ENCODE results near the gene SLC23A2. TPM values are rescaled to one million over a fixed set of nuclear protein-coding genes. Genes with fewer than 3 reads are reported as not detected.
"Not testable (repeated sequence)": the region's sequence is repeated elsewhere in the genome, so short reads cannot be mapped to it uniquely, and the experiment has no call there.

Gene SLC23A2
- total RNA-seq, 1 experiment from 2014 or later, result 14.6 TPM

GRCh38 chr20:5030348-5031205 is 29.3 kb upstream of the SLC23A2 start:
- no peaks in the 10 kb centered on the region for H3K9me3 ChIP-seq (ENCODE audit: control insufficient read depth, insufficient read depth, low read depth, low read length)
- H3K4me3 ChIP-seq (ENCODE audit: low read depth in 2 of 2, low read length in 2 of 2), result no peak overlapping the region
- intact Hi-C loops (cut with micrococcal nuclease; ENCODE audit: unreplicated experiment) (no loop called here), in situ Hi-C loops (cut with HindIII; ENCODE audit: low pct_unique_long_range_greater_than_20kb, low sequenced_read_pairs) (no loop called here)
- H3K27me3 ChIP-seq (ENCODE audit: control insufficient read depth, insufficient read depth, low read length), result no peaks in the 10 kb centered on the region
- no peaks in the 10 kb centered on the region for H3K4me1 ChIP-seq (ENCODE audit: control insufficient read depth, insufficient read depth, low read length)
- no peak overlapping the region for H3K27ac ChIP-seq (ENCODE audit: low read length)
- no TSS peak for BruUV-seq (replicated peaks)
- ATAC-seq, result no peak
- TF ChIP-seq TCF7L2 (IDR thresholded peaks at IDR 0.05; ENCODE audit: low read depth, low read length), result no peak
- no peak for TF ChIP-seq POLR2AphosphoS5 (IDR thresholded peaks at IDR 0.05; ENCODE audit: low read depth, low read length)
- no peak for TF ChIP-seq REST (IDR thresholded peaks at IDR 0.05; ENCODE audit: insufficient read depth in 1 of 2, low read depth in 2 of 2, low read length in 1 of 2)
- no peak for TF ChIP-seq CTCF (IDR thresholded peaks at IDR 0.05)
- TF ChIP-seq SIN3A (IDR thresholded peaks at IDR 0.05; ENCODE audit: borderline replicate concordance, insufficient read depth, low read depth, low read length), result no peak
- ChIA-PET POLR2A (no interaction called here), CTCF (no interaction called here)
- no peak for DNase-seq (ENCODE audit: low read depth, low spot score)
- H3K36me3 ChIP-seq (ENCODE audit: control insufficient read depth, insufficient read depth, low read length), result no peaks in the 10 kb centered on the region

- H3K27ac ChIP-seq (ENCODE audit: low read length); H3K9me3 ChIP-seq (ENCODE audit: control insufficient read depth, insufficient read depth, low read depth, low read length); BruUV-seq (replicated peaks); DNase-seq (ENCODE audit: low read depth, low spot score); H3K4me3 ChIP-seq (ENCODE audit: low read depth in 2 of 2, low read length in 2 of 2); in situ Hi-C loops (cut with HindIII; ENCODE audit: low pct_unique_long_range_greater_than_20kb, low sequenced_read_pairs); H3K36me3 ChIP-seq (ENCODE audit: control insufficient read depth, insufficient read depth, low read length); POLR2A ChIA-PET; intact Hi-C loops (cut with micrococcal nuclease; ENCODE audit: unreplicated experiment); H3K4me1 ChIP-seq (ENCODE audit: control insufficient read depth, insufficient read depth, low read length); CTCF ChIA-PET; ATAC-seq; H3K27me3 ChIP-seq (ENCODE audit: control insufficient read depth, insufficient read depth, low read length): not testable (repeated sequence)
Observed at GRCh38 chr20:5028258-5029059, 27.1 kb upstream of the SLC23A2 start.

All from Panc1 (cell line).